ENCODE measurements around the gene SELPLG.

GRCh38 chr12:108678104-108678730 lies 44.5 kb upstream of the SELPLG start:
- no peak for TF ChIP-seq CTCF (IDR thresholded peaks at IDR 0.05)
- no peak for TF ChIP-seq POLR2A (IDR thresholded peaks at IDR 0.05)
